ENCODE measurements around the gene HES5. TPM values are rescaled to one million over a fixed set of nuclear protein-coding genes. Genes with fewer than 3 reads are reported as not detected.

The HES5 gene
- total RNA-seq, 6 donors from 2014 or later = 0.31 to 1.6 (median 0.92) TPM; not detected in 2

DNA sequence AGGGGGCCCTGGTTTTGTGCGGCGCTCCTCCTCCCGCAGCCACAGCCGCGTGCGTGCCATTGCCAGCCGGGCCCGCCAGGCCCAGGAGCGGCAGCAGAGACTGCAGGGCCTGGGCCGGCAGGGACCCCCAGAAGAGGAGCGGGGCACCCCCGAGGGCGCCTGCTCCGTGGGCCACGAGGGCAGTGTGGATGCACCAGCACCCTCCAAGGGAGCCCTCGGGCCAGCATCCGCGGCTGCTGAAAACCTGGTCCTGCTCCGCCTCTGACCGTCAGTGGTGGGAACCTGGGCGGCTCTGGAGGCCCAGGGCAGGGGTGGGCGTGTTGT lies 25.2 kb downstream of the HES5 start:
- ATAC-seq (ENCODE audit: low FRiP score in 2 of 2) (no peak), DNase-seq (peak in 1 of 2 donors; percentile 81)
- no peak overlapping the region for H3K27ac ChIP-seq
- no peak overlapping the region for H3K4me3 ChIP-seq
- TF ChIP-seq POLR2A (IDR thresholded peaks at IDR 0.05) (no peak), EP300 (IDR thresholded peaks at IDR 0.05) (no peak), POLR2AphosphoS5 (IDR thresholded peaks at IDR 0.05) (no peak)
- TF ChIP-seq, protein P1, sequence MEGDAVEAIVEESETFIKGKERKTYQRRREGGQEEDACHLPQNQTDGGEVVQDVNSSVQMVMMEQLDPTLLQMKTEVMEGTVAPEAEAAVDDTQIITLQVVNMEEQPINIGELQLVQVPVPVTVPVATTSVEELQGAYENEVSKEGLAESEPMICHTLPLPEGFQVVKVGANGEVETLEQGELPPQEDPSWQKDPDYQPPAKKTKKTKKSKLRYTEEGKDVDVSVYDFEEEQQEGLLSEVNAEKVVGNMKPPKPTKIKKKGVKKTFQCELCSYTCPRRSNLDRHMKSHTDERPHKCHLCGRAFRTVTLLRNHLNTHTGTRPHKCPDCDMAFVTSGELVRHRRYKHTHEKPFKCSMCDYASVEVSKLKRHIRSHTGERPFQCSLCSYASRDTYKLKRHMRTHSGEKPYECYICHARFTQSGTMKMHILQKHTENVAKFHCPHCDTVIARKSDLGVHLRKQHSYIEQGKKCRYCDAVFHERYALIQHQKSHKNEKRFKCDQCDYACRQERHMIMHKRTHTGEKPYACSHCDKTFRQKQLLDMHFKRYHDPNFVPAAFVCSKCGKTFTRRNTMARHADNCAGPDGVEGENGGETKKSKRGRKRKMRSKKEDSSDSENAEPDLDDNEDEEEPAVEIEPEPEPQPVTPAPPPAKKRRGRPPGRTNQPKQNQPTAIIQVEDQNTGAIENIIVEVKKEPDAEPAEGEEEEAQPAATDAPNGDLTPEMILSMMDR (IDR thresholded peaks at IDR 0.05) = no peak
- peaks cover 1 to 34% (median 5%) of the 10 kb centered on the region in 4 donors for H3K4me1 ChIP-seq
- 9 to 58% methylated on average over 4 to 6 of the region's 22 CpGs for WGBS, 2 donors
- peaks cover 0 to 7% (median 0%) of the 10 kb centered on the region in 4 donors for H3K27me3 ChIP-seq
- H3K9me3 ChIP-seq = no peaks in the 10 kb centered on the region
- peaks cover 12 to 28% (median 25%) of the 10 kb centered on the region in 4 donors for H3K36me3 ChIP-seq

DNA sequence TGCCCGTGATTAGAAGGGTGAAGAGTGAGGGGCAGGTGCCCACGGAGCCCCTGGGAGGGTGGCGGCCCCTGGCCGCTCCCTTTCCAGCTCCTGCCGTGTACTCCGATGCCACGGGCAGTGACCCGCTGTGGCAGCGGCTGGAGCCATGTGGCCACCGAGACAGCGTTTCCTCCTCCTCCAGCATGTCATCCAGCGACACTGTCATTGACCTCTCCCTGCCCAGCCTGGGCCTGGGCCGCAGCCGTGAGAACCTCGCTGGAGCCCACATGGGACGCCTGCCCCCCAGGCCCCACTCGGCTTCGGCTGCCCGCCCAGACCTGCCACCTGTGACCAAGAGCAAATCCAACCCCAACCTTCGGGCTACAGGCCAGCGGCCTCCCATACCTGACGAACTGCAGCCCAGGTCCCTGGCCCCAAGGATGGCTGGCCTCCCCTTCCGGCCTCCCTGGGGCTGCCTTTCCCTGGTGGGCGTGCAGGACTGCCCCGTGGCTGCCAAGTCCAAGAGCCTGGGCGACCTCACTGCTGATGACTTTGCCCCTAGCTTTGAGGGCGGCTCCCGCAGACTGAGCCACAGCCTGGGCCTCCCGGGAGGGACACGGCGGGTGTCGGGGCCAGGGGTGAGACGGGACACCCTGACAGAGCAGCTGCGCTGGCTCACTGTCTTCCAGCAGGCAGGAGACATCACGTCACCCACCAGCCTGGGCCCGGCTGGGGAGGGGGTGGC lies 25.7 kb downstream of the HES5 start:
- peak in 1 of 2 donors; percentile 84 for DNase-seq
- 65 to 77% methylated on average over 8 to 29 of the region's 36 CpGs for WGBS, 2 donors
- Histone ChIP-seq H3K27me3 (peaks cover 0 to 7% (median 0%) of the 10 kb centered on the region in 4 donors), H3K4me1 (peaks cover 3 to 37% (median 7%) of the 10 kb centered on the region in 4 donors), H3K27ac (no peak overlapping the region), H3K4me3 (no peak overlapping the region), H3K9me3 (no peaks in the 10 kb centered on the region), H3K36me3 (peaks cover 6 to 23% (median 20%) of the 10 kb centered on the region in 4 donors)
- TF ChIP-seq, protein P1 (IDR thresholded peaks at IDR 0.05) = no peak
- TF ChIP-seq POLR2AphosphoS5 (IDR thresholded peaks at IDR 0.05) (no peak), POLR2A (IDR thresholded peaks at IDR 0.05) (no peak), EP300 (IDR thresholded peaks at IDR 0.05) (no peak)
- ATAC-seq (ENCODE audit: low FRiP score in 2 of 2) = no peak

DNA sequence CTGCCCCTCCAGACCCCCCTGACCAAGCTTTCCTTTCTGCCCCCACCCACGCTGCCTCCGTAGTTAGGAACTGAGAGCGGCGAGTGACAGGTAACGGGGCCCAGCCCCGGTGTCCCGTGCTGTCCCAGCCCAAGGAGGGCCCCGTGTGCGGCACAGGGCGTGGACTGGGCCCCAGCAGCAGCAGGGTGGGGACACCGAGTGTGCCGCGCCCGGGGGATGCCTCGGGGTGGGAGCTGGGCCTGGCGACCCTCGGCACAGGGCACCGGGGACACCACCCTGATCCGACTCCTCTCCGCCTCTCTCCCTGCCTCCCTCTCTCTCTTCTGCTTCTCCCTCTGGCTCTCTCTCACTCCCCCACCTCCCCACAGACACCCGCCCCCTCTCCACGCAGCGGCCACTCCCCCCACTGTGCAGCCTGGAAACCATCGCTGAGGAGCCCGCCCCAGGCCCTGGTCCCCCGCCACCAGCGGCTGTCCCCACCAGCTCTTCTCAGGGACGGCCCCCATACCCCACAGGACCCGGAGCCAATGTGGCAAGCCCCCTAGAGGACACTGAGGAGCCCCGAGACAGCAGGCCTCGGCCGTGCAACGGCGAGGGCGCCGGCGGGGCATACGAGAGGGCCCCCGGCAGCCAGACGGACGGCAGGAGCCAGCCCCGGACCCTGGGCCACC lies 26.4 kb downstream of the HES5 start:
- Histone ChIP-seq H3K27me3 (peaks cover 0 to 7% (median 0%) of the 10 kb centered on the region in 4 donors), H3K9me3 (no peaks in the 10 kb centered on the region), H3K27ac (no peak overlapping the region), H3K4me1 (peaks cover 3 to 37% (median 7%) of the 10 kb centered on the region in 4 donors), H3K4me3 (no peak overlapping the region), H3K36me3 (peaks cover 5 to 16% (median 13%) of the 10 kb centered on the region in 4 donors)
- no peak for ATAC-seq (ENCODE audit: low FRiP score in 2 of 2)
- 32 to 51% methylated on average over 17 to 25 of the region's 42 CpGs for WGBS, 2 donors
- peak in 1 of 2 donors; percentile 79 for DNase-seq
- TF ChIP-seq POLR2A (IDR thresholded peaks at IDR 0.05) (no peak), POLR2AphosphoS5 (IDR thresholded peaks at IDR 0.05) (no peak), EP300 (IDR thresholded peaks at IDR 0.05) (no peak)
- TF ChIP-seq, protein P1 (IDR thresholded peaks at IDR 0.05) = no peak

DNA sequence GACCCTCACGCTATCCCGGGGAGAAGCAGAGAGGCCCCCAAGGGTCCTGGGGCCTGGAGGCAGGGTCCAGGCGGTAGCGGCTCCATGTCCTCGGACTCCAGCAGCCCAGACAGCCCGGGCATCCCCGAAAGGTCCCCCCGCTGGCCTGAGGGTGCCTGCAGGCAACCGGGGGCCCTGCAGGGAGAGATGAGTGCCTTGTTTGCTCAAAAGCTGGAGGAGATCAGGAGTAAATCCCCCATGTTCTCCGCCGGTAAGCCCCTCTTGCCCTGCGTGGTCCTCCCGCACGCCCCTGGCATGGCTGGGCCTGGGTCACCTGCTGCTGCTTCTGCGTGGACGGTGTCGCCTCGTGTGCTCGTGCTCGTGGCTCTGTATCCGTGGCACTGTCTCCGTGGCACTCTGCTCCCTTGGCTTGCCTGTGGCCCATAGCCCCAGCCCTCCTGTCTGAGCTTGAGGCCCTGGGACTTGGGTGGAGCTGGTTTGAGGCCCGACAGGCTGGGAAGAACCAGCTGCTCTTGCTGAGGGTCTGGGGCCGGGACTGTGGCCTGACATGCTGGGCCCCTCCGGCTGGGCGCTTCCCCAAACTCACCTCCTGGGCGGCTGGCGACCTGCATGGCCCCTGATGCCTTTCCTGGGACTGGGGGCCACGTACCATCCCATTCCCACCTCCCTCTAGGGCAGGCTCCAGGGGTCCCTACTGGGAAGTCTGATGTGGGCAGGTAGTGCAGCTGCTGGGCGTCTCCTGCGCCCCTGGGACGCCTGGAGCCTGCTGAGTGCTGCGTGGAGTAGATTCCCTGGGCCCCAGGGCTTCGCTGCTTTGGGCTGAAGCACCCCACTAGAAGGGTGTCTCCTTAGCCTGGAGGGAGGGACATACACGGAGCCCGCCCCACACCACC lies 27.2 kb downstream of the HES5 start:
- no peak for TF ChIP-seq POLR2AphosphoS5 (IDR thresholded peaks at IDR 0.05)
- TF ChIP-seq, protein P1 (IDR thresholded peaks at IDR 0.05) = no peak
- TF ChIP-seq EP300 (IDR thresholded peaks at IDR 0.05) = no peak
- no peak for TF ChIP-seq POLR2A (IDR thresholded peaks at IDR 0.05)
- no peak overlapping the region for H3K4me3 ChIP-seq
- no peaks in the 10 kb centered on the region for H3K9me3 ChIP-seq
- DNase-seq = peak in 1 of 2 donors; percentile 78
- H3K27ac ChIP-seq = no peak overlapping the region
- peaks cover 3 to 37% (median 7%) of the 10 kb centered on the region in 4 donors for H3K4me1 ChIP-seq
- H3K36me3 ChIP-seq = peaks cover 1 to 8% (median 5%) of the 10 kb centered on the region in 4 donors
- H3K27me3 ChIP-seq = peaks cover 0 to 7% (median 0%) of the 10 kb centered on the region in 4 donors
- WGBS, 2 donors = 78 to 85% methylated on average over 7 to 31 of the region's 36 CpGs
- ATAC-seq (ENCODE audit: low FRiP score in 2 of 2) = no peak

Measured in upper lobe of left lung (tissue), 6 donors.